Uterus (tissue), 4 donors: ENCODE measurements around the gene SAPCD1. TPM values are rescaled to one million over a fixed set of nuclear protein-coding genes. Genes with fewer than 3 reads are reported as not detected.

Experiments used
- DNase-seq, 2 donors: peaks; one replicate each; pipeline ENCODE4 v3.0.0-alpha.2; 2019 to 2020
- H3K27ac ChIP-seq, 2 donors: fragments of 200-600 bp; sonication (generic); 1 replicate in 1 of 2; 2 replicates in 1 of 2; pipeline ENCODE4 v1.5.1; 2016 to 2018
- H3K27me3 ChIP-seq, 2 donors: fragments of 200-600 bp; sonication (generic); one replicate each; pipeline ENCODE4 v1.5.1; 2018 to 2019; ENCODE audit warnings: control low read depth in 1 of 2
- H3K36me3 ChIP-seq, 2 donors: fragments of 200-600 bp; sonication (generic); one replicate each; pipeline ENCODE4 v1.5.1; 2019; ENCODE audit warnings: control low read depth in 1 of 2
- H3K4me1 ChIP-seq, 2 donors: fragments of 200-600 bp; sonication (generic); one replicate each; pipeline ENCODE4 v1.5.1; 2018 to 2019; ENCODE audit warnings: control low read depth in 1 of 2
- H3K4me3 ChIP-seq, 2 donors: fragments of 200-600 bp; sonication (generic); 1 replicate in 1 of 2; 2 replicates in 1 of 2; pipeline ENCODE4 v1.5.1; 2018 to 2019; ENCODE audit warnings: mild to moderate bottlenecking in 1 of 2
- H3K9me3 ChIP-seq, 2 donors: fragments of 200-600 bp; sonication (generic); one replicate each; pipeline ENCODE4 v1.5.1; 2019; ENCODE audit warnings: control low read depth in 1 of 2
- POLR2A ChIP-seq, 2 donors: fragments of 450-650 bp; IDR thresholded peaks; one replicate each; pipeline ENCODE4 v1.6.1; 2016; ENCODE audit warnings: antibody characterized with exemption in 2 of 2, mild to moderate bottlenecking in 1 of 2, moderate library complexity in 1 of 2
- intact Hi-C: fragments of 100-400 bp; cut with DNase I; formaldehyde crosslinking; loops from one replicate; pipeline ENCODE4 v1.15.1; 2023; ENCODE audit warnings: low total_unique reads
- total RNA-seq, 4 donors: library from RNA; depleted of rRNA in 3 of 4; stranded (reverse); fragments of >200 nt in 3 of 4; gene quantifications; one replicate each; pipeline versions ENCODE4 v1.1.0 to v1.2.4, GENCODE V29; 2014 to 2023
- TF ChIP-seq, protein P1 (sequence below), 4 experiments: fragments of 200-600 bp in 2 of 4; fragments of 450-650 bp in 2 of 4; sonication (generic) in 2 of 4; IDR thresholded peaks; one replicate each; pipeline ENCODE4 v1.5.1; 2016 to 2019; ENCODE audit warnings: antibody characterized with exemption in 4 of 4, mild to moderate bottlenecking in 2 of 4, moderate library complexity in 1 of 4
- donor health status: DM: yes; HTN: yes; CAD: no.

The SAPCD1 gene
- total RNA-seq, 4 donors from 2014 or later = 1.7 to 4.4 TPM; not detected in 2

DNA sequence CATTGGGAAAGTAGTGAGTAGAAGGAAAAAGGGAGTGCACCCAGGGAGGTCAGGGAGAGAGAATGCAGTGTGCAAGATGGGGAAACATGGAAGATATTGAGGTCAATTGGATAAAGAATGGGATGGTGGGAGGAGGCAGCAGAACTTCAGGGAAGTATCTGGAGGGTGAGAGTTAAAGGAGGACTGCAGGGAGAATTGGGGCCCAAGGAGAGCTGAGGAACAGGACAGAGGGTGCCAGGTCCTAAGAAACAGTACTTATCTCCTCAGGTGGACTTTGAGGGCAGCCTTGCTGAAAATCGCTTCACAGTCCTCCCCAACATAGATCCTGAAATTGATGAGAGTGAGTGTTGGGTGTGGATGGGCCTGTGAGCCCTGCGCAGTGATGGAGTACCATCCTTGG lies 4.2 kb upstream of the SAPCD1 start:
- H3K27ac ChIP-seq = no peak overlapping the region
- H3K4me3 ChIP-seq = no peak overlapping the region
- intact Hi-C loops = no loop called here
- no peak for DNase-seq
- H3K27me3 ChIP-seq = no peaks in the 10 kb centered on the region
- no peak for TF ChIP-seq POLR2A (IDR thresholded peaks at IDR 0.05)
- TF ChIP-seq, protein P1, sequence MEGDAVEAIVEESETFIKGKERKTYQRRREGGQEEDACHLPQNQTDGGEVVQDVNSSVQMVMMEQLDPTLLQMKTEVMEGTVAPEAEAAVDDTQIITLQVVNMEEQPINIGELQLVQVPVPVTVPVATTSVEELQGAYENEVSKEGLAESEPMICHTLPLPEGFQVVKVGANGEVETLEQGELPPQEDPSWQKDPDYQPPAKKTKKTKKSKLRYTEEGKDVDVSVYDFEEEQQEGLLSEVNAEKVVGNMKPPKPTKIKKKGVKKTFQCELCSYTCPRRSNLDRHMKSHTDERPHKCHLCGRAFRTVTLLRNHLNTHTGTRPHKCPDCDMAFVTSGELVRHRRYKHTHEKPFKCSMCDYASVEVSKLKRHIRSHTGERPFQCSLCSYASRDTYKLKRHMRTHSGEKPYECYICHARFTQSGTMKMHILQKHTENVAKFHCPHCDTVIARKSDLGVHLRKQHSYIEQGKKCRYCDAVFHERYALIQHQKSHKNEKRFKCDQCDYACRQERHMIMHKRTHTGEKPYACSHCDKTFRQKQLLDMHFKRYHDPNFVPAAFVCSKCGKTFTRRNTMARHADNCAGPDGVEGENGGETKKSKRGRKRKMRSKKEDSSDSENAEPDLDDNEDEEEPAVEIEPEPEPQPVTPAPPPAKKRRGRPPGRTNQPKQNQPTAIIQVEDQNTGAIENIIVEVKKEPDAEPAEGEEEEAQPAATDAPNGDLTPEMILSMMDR (IDR thresholded peaks at IDR 0.05) = no peak
- H3K36me3 ChIP-seq = no peaks in the 10 kb centered on the region
- no peaks in the 10 kb centered on the region for H3K4me1 ChIP-seq
- no peaks in the 10 kb centered on the region for H3K9me3 ChIP-seq

DNA sequence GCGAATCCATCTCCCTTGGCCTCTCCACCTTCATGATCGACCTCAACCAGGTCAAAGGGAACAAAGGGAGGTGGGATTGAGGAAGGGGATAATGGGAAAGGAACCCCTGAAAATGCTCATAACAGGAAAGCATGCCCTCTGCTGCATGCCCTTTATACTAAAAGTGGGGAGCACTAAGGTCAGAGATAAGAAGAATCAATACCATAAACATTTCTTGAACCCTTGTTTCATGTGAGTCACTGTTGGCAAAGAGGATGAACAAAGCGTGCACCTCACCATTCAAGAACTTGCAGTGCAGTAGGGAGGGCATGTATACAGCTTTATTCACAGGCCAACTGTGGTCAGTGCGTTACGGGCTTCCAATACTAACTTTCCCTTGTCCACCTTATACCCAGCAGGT lies 1.7 kb upstream of the SAPCD1 start:
- Histone ChIP-seq H3K36me3 (no peaks in the 10 kb centered on the region), H3K9me3 (no peaks in the 10 kb centered on the region), H3K4me3 (no peak overlapping the region), H3K27ac (no peak overlapping the region), H3K4me1 (no peaks in the 10 kb centered on the region), H3K27me3 (no peaks in the 10 kb centered on the region)
- DNase-seq = no peak
- intact Hi-C loops = no loop called here
- TF ChIP-seq, protein P1 (IDR thresholded peaks at IDR 0.05) = no peak
- TF ChIP-seq POLR2A (IDR thresholded peaks at IDR 0.05) = no peak

DNA sequence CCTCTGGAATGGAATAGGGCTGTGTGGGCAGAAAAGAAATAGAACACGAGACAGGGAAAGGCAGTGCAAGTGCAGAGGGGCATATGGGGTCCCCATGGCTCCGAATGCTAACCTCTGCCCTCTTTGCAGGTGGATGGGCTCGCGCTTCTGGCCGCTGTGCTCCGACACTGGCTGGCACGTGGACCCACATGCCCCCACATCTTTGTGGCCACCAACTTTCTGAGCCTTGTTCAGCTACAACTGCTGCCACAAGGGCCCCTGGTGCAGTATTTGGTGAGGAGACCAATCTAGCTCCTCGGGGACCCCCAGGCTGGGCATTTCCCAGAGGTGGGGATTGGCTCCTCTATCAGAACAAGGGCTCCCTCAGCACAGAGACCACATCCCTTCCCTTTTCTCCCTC lies 1.1 kb upstream of the SAPCD1 start:
- Histone ChIP-seq H3K9me3 (no peaks in the 10 kb centered on the region), H3K27me3 (no peaks in the 10 kb centered on the region), H3K4me3 (no peak overlapping the region), H3K36me3 (no peaks in the 10 kb centered on the region), H3K4me1 (no peaks in the 10 kb centered on the region), H3K27ac (no peak overlapping the region)
- no peak for DNase-seq
- TF ChIP-seq POLR2A (IDR thresholded peaks at IDR 0.05) = no peak
- TF ChIP-seq, protein P1 (IDR thresholded peaks at IDR 0.05) = no peak
- intact Hi-C loops = no loop called here

DNA sequence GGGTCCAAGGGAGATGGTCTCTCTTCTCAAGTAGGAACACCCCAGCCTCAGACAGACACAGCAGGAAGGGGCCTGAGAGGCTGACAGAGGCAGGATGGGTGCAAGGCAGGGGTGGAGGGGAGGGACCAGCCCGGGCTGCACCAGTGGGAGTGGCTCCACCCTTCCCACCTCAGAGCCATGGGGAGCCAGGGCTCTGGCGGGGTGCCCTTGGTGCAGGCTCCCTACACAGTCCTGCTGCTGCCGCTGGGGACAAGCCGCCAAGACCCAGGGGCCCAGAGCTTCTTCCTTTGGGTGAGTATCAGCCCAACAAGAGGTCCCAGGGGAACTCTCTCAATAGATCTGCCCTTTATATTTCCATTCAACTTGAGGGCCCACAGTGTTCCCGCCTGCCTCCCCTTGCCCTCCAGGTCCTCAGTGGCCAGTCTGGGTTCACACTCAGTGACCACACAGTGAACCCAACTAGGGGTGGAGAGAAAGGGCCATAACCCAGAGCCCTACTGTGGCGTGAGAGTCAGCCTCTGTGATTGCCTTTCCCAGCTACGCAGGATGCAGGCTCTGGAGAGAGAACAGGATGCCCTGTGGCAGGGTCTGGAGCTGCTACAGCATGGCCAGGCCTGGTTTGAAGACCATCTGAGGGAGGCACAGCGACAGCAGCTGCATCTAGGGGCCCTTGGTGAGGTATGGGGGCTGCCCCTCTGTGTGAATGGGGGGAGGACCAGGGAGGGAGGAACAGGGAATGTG lies 592 bp downstream of the SAPCD1 start:
- intact Hi-C loops = no loop called here
- peak overlapping the region in 1 of 2 donors; percentile 48 for H3K27ac ChIP-seq
- TF ChIP-seq, protein P1 (IDR thresholded peaks at IDR 0.05) = no peak
- TF ChIP-seq POLR2A (IDR thresholded peaks at IDR 0.05) = no peak

DNA sequence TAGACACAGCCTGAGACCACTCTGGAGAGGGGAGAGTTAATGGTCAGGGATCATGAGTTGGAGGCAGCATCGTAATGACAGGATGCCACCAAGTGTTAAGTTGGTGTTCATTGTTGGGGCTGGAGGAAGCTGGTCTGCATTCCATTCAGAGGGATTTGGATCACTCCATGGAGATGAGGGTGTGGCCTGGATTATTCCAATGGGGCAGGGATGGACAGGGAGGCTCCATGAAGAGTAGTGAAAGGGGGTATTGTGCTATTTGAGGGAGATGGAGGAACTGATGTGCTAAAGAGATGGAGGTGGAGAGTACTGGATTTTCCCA lies 1.1 kb downstream of the SAPCD1 start:
- H3K27ac ChIP-seq = peak overlapping the region in 1 of 2 donors; percentile 48

More for the DNA sequence above, 592 bp downstream of the SAPCD1 start:
- no peak for DNase-seq
- Histone ChIP-seq H3K4me1 (no peaks in the 10 kb centered on the region), H3K27me3 (no peaks in the 10 kb centered on the region), H3K36me3 (no peaks in the 10 kb centered on the region), H3K9me3 (no peaks in the 10 kb centered on the region), H3K4me3 (no peak overlapping the region)

More for the DNA sequence above, 1.1 kb downstream of the SAPCD1 start:
- Histone ChIP-seq H3K36me3 (no peaks in the 10 kb centered on the region), H3K27me3 (no peaks in the 10 kb centered on the region), H3K9me3 (no peaks in the 10 kb centered on the region), H3K4me3 (no peak overlapping the region), H3K4me1 (no peaks in the 10 kb centered on the region)
- DNase-seq = no peak
- no peak for TF ChIP-seq POLR2A (IDR thresholded peaks at IDR 0.05)
- intact Hi-C loops = no loop called here
